ENCODE results near the gene PLPPR1. TPM values are rescaled to one million over a fixed set of nuclear protein-coding genes. Genes with fewer than 3 reads are reported as not detected.

Gene PLPPR1
- total RNA-seq, 4 donors from 2014 or later, result 0.26 to 3.8 (median 0.57) TPM; not detected in 1

GRCh38 chr9:101369884-101370531 lies 341.5 kb downstream of the PLPPR1 start:
- H3K27ac ChIP-seq, result no peak overlapping the region
- no peak overlapping the region for H3K4me3 ChIP-seq
- H3K9me3 ChIP-seq, result no peaks in the 10 kb centered on the region
- no peaks in the 10 kb centered on the region for H3K36me3 ChIP-seq
- no peak for DNase-seq (ENCODE audit: low spot score in 2 of 2)
- H3K4me1 ChIP-seq, result no peaks in the 10 kb centered on the region
- no peaks in the 10 kb centered on the region for H3K27me3 ChIP-seq
- TF ChIP-seq, protein P1, sequence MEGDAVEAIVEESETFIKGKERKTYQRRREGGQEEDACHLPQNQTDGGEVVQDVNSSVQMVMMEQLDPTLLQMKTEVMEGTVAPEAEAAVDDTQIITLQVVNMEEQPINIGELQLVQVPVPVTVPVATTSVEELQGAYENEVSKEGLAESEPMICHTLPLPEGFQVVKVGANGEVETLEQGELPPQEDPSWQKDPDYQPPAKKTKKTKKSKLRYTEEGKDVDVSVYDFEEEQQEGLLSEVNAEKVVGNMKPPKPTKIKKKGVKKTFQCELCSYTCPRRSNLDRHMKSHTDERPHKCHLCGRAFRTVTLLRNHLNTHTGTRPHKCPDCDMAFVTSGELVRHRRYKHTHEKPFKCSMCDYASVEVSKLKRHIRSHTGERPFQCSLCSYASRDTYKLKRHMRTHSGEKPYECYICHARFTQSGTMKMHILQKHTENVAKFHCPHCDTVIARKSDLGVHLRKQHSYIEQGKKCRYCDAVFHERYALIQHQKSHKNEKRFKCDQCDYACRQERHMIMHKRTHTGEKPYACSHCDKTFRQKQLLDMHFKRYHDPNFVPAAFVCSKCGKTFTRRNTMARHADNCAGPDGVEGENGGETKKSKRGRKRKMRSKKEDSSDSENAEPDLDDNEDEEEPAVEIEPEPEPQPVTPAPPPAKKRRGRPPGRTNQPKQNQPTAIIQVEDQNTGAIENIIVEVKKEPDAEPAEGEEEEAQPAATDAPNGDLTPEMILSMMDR (IDR thresholded peaks at IDR 0.05), result no peak
- TF ChIP-seq EP300 (IDR thresholded peaks at IDR 0.05), result no peak
- WGBS, result 83% methylated on average over 2 of the region's 2 CpGs

- no peak for DNase-seq (ENCODE audit: low spot score in 2 of 2)
- Histone ChIP-seq H3K27ac (no peak overlapping the region), H3K4me3 (no peak overlapping the region), H3K27me3 (no peaks in the 10 kb centered on the region), H3K36me3 (no peaks in the 10 kb centered on the region), H3K9me3 (no peaks in the 10 kb centered on the region), H3K4me1 (no peaks in the 10 kb centered on the region)
- WGBS, result 92% methylated on average over 3 of the region's 3 CpGs
- TF ChIP-seq POLR2A (IDR thresholded peaks at IDR 0.05), result no peak
- TF ChIP-seq, protein P1 (IDR thresholded peaks at IDR 0.05), result no peak
- TF ChIP-seq POLR2AphosphoS5 (IDR thresholded peaks at IDR 0.05), result no peak
- TF ChIP-seq EP300 (IDR thresholded peaks at IDR 0.05), result no peak
These were observed 343.3 kb downstream of the PLPPR1 start for GRCh38 chr9:101371813-101372212.

GRCh38 chr9:101372327-101373118 lies 344.0 kb downstream of the PLPPR1 start:
- no peaks in the 10 kb centered on the region for H3K27me3 ChIP-seq
- no peaks in the 10 kb centered on the region for H3K4me1 ChIP-seq
- no peaks in the 10 kb centered on the region for H3K36me3 ChIP-seq
- H3K27ac ChIP-seq, result no peak overlapping the region
- TF ChIP-seq, protein P1 (IDR thresholded peaks at IDR 0.05), result no peak
- TF ChIP-seq EP300 (IDR thresholded peaks at IDR 0.05), result no peak
- no peak for TF ChIP-seq POLR2A (IDR thresholded peaks at IDR 0.05)
- TF ChIP-seq POLR2AphosphoS5 (IDR thresholded peaks at IDR 0.05), result no peak
- H3K9me3 ChIP-seq, result no peaks in the 10 kb centered on the region
- WGBS, result 50% methylated on average over 2 of the region's 2 CpGs
- DNase-seq (ENCODE audit: low spot score in 2 of 2), result no peak
- no peak overlapping the region for H3K4me3 ChIP-seq
